Activated CD4-positive, alpha-beta T cell treated with anti-CD3 and anti-CD28 coated beads, Interleukin-2, amount 50 U/mL, for 1 hour (primary cell): ENCODE data around the gene PPP1CA.
"Not testable (repeated sequence)": the region's sequence is repeated elsewhere in the genome, so short reads cannot be mapped to it uniquely, and the experiment has no call there.

Experiments used
- DNase-seq: peaks from one replicate; pipeline ENCODE4 v3.0.0-alpha.2; 2020

Gene PPP1CA

DNA sequence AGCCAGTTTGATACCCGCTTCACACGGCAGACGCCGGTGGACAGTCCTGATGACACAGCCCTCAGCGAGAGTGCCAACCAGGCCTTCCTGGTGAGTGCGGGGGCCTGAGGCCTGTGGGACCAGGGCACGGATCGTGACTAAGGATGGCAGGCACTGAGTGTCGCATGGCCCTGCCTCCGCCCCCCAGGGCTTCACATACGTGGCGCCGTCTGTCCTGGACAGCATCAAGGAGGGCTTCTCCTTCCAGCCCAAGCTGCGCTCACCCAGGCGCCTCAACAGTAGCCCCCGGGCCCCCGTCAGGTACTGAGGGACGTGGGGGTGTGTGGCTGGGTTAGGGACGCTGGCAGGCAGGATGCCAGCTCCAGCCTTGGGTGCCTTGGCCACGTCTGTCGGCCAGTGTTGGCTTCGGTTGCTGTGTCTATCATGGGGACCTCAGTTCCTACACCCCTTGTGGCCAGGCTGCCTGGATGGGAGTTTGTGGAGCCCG is 32.8 kb upstream of the PPP1CA start:
- DNase-seq: no peak

DNA sequence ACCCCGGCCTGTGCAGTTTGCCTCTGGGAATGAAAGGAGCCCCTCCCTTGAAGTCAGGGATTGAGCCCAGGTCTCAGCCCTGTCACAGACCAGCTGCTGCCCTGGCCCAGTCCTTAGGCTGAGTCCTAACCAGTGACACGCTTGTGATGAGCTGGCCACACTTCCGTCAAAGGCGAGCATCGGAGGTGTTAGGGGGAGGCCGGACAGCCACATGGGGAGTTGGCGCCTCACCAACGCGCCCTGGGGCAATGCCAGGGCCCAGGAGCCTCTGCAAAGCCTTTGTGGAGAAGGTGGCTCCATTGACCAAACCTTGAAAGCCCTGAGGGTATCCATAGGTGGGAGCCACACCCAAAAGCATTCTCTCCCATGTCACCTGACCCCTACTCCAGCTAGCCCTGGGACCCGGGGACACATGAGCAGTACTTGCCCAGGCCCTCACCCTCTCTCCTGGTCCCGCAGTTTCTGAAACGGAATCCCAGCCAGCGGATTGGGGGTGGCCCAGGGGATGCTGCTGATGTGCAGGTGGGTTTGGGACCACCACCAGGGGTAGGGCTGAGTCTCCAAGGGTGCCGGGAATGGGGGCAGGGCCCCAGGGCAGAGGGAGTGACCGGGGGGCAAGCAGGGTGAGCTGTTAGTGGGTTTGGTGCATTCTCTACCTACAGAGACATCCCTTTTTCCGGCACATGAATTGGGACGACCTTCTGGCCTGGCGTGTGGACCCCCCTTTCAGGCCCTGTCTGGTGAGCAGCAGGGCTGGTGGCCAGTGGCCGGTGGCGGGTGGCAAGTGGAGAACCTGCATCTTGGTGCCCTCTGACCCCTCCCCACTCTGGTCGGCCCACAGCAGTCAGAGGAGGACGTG is 32.1 kb upstream of the PPP1CA start:
- no peak for DNase-seq

DNA sequence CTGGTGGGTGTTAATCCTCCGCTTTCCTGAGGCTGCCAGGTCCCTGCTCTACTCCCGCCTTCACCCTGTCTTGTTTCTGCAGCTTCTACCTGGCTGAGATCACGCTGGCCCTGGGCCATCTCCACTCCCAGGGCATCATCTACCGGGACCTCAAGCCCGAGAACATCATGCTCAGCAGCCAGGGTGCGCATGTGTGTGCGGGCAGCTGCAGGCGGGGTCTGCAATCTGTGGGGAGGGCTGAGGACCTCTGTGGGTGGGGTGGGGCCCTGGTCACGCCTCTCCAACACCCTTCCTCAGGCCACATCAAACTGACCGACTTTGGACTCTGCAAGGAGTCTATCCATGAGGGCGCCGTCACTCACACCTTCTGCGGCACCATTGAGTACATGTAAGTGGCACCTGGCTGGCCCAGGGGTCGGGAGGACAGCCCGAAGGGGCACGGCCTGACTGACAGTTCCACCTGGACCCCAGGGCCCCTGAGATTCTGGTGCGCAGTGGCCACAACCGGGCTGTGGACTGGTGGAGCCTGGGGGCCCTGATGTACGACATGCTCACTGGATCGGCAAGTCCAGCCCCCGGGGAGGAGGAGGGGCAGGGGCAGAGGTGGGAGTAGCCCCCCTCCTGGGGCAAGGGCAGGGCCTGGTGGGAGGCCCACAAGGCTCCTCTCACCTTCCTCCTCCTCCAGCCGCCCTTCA is 31.1 kb upstream of the PPP1CA start:
- no peak for DNase-seq

DNA sequence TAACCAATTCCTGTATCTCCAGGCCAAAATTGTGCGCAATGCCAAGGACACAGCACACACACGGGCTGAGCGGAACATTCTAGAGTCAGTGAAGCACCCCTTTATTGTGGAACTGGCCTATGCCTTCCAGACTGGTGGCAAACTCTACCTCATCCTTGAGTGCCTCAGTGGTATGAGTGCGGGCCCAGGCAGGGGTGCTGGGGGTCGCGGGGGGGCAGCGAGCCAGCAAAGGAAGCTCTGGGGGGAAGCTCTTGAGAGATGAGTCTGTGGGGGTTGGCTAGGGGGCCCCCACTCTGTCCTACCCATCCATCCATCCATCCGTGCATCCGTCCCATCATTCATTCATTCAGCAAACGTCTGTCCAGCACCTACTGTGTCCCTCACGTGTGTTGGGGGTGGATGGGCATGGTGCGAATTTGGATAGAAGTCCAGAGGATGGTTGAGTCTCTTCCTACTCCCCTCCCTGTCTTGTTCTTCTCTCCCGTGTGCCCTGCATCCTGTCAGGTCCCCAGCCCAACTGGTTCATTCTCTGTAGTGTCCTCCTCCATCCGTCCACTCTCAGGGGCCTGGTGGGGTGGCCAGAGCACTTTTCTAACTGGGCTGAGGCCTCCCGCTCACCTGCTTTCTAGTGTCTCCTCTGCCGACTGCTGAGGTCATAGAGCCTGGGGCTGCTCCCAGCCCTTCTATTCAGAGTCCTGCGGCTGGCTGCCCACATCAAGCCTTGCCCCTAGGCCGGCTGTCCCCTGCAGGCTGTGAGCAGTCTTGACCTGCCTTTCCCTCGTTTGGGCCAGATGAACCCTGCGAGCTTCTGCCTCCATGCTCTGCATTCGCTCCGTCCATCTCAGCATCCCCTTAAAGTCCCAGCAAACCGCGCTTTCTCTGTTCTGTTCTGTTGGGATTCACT is 29.9 kb upstream of the PPP1CA start:
- DNase-seq: no peak

DNA sequence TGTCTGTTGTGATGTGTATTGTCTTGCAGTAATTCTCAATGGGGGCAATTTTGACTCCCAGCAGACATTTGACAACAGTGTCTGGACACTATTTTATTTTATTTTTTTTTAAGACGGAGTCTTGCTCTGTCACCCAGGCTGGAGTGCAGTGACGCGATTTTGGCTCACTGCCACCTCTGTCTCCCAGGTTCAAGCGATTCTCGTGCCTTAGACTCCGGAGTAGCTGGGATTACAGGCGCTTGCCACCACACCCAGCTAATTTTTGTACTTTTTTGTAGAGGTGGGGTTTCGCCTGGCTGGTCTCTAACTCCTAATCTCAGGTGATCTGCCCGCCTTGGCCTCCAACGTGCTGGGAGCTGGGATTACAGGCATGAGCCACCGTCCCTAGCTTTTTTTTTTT is 28.1 kb upstream of the PPP1CA start:
- no peak for DNase-seq

DNA sequence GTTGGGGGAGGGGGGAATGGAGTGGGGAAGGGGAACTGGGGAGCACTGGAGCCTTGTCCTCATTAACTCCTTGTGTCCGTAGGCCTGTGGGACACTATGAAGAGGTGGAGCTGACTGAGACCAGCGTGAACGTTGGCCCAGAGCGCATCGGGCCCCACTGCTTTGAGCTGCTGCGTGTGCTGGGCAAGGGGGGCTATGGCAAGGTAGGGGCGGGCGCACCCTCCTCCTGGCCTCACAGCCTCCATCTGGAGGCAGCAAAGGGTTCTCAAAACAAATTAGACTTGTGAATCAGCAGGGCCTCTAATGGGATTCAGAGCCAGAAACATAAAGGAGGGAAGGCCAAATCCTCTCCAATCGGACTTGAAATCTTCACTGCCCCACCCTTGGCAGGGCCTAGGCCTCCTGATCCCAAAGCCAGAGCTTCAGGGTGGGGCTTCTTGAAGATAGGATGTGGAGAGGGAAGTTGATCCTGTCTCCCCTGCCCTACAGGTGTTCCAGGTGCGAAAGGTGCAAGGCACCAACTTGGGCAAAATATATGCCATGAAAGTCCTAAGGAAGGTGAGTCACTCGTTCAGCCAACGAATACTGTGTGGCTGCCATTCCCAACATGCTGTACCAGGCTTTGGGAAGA is 27.5 kb upstream of the PPP1CA start:
- no peak for DNase-seq

DNA sequence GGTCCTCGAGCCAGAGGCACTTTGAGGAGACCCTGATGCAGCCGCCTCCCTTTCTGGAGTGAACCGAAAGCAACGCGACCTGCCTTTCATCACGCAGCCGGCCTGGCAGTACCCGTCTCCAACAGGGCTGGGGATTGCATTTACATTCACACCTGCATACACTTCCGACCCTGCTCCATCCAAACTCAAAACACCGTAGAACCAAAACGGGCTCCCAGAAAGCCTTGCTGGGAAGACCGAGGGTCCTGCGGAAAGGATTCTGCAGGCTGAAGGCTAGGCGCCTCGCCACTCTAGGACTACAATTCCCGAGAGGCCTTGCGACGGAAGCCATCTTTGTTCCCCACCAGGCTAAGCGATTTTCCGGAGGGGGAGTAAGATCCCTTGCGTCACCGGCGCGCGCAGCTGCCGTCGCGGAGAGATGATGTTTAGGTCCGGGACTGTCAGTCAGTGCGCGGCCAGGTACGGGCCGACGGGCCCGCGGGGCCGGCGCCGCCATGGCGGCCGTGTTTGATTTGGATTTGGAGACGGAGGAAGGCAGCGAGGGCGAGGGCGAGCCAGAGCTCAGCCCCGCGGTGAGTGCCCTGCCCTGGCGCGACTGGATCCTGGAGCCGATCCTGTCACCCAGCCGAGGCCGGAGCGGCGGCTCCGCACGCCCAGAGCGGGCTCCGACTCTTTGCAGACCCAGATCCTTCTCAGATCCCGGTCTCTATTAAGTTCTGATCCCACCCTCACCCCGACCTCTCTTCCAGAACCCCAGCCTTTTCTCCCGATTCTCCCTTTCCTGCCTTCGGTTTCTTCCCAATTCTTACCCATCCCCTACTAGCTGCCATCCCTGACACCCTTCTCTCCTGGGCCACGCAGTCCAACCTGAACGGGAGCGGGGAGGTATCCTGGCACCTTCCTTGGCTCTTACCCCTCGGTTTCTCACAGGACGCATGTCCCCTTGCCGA is 26.7 kb upstream of the PPP1CA start, which contains the start of gene RPS6KB2:
RPS6KB2 (plus strand) TSS at position 443 of the 950 bp plus-strand sequence; CDS start at position 495, 52 bp downstream.
- DNase-seq: peak; percentile 100

DNA sequence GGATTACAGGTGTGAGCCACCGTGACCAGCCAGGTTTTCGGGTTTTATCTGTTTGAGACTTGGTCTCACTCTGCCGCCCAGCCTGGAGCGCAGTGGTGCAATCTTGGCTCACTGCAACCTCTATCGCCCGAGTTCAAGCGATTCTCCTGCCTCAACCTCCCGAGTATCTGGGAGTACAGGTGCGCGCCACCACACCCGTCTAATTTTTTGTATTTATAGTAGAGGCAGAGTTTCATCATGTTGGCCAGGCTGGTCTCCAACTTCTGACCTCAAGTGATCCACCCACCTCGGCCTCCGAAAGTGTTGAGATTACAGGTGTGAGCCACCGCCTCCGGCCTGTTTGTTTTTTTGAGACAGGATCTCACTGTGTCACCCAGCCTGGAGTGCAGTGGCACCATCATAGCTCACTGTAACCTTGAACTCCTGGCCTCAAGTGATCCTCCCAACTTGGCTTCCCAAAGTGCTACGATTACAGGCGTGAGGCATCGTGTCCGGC is 25.8 kb upstream of the PPP1CA start:
- DNase-seq: not testable (repeated sequence)

DNA sequence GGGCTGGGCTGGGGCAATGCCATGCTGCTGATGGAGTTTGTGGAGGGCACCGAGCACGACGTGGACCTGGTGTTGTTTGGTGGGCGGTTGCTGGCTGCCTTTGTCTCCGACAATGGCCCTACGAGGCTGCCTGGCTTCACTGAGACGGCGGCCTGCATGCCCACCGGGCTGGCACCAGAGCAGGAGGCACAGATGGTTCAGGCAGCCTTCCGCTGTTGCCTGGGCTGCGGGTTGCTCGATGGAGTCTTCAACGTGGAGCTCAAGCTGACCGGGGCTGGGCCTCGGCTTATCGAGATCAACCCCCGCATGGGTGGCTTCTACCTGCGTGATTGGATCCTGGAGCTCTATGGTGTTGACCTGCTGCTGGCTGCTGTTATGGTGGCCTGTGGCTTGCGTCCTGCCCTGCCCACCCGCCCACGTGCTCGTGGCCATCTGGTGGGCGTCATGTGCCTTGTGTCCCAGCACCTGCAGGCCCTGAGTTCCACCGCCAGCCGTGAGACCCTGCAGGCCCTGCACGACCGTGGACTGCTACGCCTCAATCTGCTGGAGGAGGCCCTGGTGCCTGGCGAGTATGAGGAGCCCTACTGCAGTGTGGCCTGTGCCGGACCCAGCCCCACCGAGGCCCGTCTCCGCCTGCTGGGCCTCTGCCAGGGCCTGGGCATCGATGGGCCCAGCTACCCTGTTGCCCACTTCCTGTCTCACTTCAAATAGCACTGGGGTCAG is 22.4 kb upstream of the PPP1CA start:
- DNase-seq: no peak

DNA sequence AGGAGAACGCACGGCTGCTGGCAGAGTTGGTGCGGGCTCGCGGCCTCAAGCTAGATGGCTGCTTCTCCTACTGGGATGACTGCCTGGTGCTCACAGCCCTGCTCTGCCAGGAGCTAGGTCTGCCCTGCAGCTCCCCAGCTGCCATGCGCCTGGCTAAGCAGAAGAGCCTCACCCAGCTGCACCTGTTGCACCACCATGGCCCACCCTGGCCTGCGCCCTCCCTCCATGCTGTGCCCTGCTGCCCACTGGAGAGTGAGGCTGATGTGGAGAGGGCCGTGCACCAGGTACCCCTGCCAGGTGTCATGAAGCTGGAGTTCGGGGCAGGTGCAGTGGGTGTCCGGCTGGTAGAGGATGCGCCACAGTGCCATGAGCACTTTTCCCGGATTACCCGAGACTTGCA is 21.8 kb upstream of the PPP1CA start:
- no peak for DNase-seq

DNA sequence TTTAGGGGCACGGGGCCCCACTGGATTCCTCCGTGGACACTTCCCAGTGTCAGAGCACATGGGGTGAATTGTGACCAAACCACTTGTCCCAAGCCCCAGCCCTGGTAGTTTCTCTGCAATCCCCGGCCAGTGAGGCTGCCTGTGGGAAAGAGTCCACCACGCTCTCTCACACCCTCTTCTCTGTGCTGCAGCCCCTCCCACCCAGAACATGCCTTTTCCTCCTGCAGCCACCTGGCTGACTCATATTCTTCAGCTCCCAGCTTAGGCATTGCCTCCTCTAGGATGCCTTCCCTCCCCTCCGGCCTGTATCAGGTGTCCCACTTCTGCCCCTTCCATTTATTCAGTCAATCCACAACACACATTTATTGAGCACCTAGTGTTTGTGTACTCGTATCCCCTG is 21.2 kb upstream of the PPP1CA start:
- DNase-seq: no peak

DNA sequence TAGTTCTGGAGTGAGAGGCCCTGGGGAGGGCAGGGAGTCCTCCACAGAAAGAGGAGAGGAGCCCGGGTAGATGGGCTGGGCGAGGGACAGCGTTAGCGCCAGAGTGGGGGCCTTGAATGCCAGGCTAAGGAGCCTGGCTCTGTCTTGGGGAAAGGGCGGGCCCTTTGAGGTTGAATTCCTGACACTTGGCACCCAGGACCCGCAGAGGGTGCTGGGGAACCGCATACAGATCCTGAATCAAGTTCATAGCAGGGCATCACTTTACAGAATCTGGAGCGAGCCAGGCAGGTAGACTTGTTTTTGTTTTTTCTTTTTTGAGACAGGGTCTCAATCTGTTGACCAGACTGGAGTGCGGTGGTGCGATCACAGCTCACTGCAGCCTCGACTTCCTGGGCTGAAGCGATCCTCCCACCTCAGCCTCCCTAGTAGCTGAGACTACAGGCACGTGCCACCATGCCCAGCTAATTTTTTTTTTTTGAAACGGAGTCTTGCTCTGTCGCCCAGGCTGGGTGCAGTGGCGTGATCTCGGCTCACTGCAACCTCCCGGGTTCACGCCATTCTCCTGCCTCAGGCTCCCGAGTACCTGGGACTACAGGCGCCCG is 19.9 kb upstream of the PPP1CA start:
- no peak for DNase-seq

DNA sequence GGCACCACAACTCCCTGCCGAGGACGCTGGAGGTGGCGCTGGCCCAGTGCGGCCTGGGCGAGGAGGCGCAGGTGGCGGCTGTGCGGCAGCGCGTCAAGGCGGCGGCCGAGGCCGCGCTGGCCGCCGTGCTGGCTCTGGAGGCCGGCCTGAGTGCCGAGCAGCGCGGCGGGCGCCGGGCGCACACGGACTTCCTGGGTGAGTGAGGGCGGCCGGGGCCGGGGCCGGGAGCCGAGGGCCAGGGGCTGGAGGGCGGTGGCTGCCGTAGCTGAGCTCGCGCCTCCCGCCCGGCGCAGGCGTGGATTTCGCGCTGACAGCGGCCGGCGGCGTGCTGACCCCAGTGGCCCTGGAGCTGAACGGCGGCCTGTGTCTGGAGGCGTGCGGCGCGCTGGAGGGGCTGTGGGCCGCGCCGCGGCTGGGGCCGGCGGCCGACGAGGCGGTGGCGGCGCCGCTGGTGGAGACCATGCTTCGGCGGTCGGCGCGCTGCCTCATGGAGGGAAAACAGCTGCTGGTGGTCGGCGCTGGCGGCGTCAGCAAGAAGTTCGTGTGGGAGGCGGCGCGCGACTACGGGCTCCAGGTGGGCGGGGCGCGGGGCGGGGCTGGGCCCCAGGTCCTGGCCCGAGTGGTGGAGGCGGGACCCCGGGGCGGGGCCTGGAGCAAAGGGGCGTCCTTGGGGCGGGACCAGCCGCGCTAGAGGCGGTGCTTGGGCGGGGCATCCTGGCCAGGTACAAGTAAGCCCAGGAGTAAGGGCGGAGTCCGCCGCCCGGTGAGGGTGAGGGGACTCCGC is 19.2 kb upstream of the PPP1CA start:
- peak; percentile 99 for DNase-seq

DNA sequence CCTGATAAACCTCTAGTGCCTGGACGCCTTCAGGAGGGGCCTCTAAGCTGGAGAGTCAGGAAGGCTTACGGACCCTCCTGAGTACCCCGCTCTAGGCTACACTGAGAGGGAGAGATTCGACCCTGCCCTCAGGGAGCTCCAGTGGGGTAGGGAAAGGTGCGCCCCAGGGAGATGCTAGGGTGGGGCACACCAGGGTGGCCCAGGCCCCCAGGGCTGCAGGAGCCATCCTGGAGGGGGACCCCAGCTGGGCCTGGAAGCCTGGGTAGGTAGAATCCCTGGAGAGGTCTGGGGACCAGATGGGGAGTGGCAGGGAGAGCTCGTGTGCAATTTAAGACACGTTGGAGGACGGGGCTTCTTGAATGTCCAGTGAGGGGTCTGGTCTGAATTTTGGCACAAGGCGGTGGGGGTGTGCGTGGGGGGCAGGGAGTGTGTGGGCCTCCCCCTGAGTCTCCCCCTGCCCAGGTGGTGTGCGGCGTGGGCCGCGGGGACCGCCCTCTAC is 18.5 kb upstream of the PPP1CA start:
- no peak for DNase-seq

DNA sequence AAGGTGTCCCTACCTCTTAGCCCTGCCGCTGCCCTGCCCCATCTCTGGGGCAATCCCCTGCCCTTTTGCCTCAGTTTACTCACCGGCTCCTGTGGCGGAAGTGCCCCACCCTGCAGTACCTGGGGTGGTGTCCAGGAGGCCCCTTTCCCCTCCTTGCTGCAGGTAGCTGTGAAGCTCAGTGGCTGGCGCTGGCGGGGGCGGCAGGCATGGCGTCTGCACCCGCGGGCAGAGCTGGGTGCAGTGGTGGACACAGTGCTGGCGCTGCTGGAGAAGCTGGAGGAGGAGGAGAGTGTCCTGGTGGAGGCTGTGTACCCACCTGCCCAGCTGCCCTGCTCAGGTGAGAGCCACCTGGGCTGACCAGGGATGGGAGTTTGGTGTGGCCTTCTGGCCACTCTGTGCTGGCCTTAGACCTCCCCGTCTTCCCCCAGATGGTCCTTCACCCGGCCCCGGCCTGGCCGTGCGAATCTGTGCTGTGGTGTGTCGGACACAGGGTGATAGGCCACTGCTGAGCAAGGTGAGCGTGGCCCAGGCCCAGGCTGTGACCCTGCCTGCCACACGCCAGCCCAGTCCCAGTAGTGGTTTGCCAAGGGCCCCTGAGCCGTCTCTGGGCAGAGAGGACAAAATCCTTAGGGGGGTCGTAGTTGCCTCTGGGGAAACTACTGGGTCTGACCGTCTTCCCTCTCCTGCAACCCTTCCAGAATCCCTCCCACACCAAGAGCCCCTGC is 17.8 kb upstream of the PPP1CA start:
- no peak for DNase-seq

DNA sequence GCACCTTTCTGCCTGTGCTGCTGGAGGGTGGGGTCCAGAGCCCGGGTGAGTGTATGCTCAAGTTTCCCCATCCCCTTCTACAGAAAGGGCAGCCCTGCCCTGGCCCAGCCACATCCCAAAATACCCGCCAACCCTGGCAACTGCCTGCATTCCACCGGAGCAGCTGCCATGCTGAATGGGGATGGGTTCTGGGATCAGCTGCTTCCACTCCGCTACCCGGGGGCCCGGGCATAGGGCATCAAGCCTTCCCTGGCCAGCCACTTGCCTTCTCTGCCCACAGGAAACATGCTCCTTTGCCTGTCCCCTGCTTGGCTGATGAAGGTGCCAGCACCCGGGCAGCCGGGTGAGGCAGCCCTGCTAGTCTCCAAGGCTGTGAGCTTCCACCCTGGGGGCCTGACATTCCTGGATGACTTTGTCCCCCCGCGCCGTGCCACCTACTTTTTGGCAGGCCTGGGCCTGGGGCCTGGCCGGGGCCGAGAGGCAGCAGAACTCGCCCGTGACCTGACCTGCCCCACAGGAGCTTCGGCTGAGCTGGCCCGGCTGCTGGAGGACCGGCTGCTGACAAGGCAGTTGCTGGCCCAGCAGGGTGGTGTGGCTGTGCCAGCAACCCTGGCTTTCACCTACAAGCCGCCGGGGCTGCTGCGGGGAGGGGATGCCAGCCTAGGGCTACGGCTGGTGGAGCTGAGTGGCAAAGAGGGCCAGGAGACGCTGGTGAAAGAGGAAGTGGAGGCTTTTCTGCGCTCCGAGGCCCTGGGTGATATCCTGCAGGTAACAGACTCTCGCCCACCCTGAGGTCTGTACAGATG is 17.0 kb upstream of the PPP1CA start:
- DNase-seq: no peak

DNA sequence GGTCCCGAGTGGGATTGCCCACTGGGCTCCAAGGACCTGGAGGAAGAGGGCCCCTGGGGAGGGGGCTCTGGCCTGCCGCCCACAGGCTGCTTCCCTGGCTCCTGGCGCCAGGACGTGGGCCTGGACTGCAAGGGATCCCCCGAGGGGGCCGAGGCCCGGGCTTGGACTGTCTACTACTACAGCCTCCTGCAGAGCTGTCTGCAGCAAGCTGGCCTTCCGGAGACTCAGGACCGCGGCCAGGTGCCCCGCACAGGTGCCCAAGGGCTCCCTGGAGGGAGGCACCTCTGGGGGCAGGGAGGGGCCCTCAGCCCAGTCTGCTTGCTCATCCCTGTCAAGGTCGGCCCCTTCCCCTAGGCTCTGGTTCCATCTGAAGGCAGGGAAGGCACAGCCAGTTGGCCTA is 15.8 kb upstream of the PPP1CA start:
- DNase-seq: no peak
